ENCODE data around the gene GSE1. TPM values are rescaled to one million over a fixed set of nuclear protein-coding genes. Genes with fewer than 3 reads are reported as not detected.

The GSE1 gene
- total and polyA plus RNA-seq, 9 donors, result 32.9 to 212 (median 91.4) TPM

GRCh38 chr16:85634747-85635544, 21.8 kb downstream of the GSE1 start:
- no peaks in the 10 kb centered on the region for H3K27me3 ChIP-seq
- intact Hi-C loops (cut with DNase I), result no loop called here
- no peak for TF ChIP-seq CTCF (IDR thresholded peaks at IDR 0.05)
- no peak for TF ChIP-seq POLR2A (IDR thresholded peaks at IDR 0.05)
- no peak for TF ChIP-seq EP300 (IDR thresholded peaks at IDR 0.05)
- no peak overlapping the region for H3K4me3 ChIP-seq
- H3K9me3 ChIP-seq, result no peaks in the 10 kb centered on the region
- no peaks in the 10 kb centered on the region for H3K36me3 ChIP-seq
- no peak for DNase-seq
- H3K27ac ChIP-seq, result no peak overlapping the region
- H3K4me1 ChIP-seq (ENCODE audit: insufficient read depth), result peaks cover 8% of the 10 kb centered on the region
- 85 to 88% (median 86%) methylated on average over 21 to 24 of the region's 24 CpGs for WGBS, 3 donors

GRCh38 chr16:85635545-85636140, 22.5 kb downstream of the GSE1 start:
- Histone ChIP-seq H3K9me3 (no peaks in the 10 kb centered on the region), H3K4me1 (ENCODE audit: insufficient read depth) (peaks cover 8% of the 10 kb centered on the region), H3K4me3 (no peak overlapping the region), H3K27ac (no peak overlapping the region), H3K36me3 (no peaks in the 10 kb centered on the region), H3K27me3 (no peaks in the 10 kb centered on the region)
- WGBS, 3 donors, result 84 to 88% (median 85%) methylated on average over 17 to 26 of the region's 26 CpGs
- no peak for DNase-seq
- intact Hi-C loops (cut with DNase I), result no loop called here
- TF ChIP-seq EP300 (IDR thresholded peaks at IDR 0.05) (no peak), CTCF (IDR thresholded peaks at IDR 0.05) (no peak), POLR2A (IDR thresholded peaks at IDR 0.05) (no peak)

GRCh38 chr16:85636234-85636812, 23.2 kb downstream of the GSE1 start:
- Histone ChIP-seq H3K27me3 (no peaks in the 10 kb centered on the region), H3K4me1 (ENCODE audit: insufficient read depth) (peaks cover 6% of the 10 kb centered on the region), H3K36me3 (no peaks in the 10 kb centered on the region), H3K4me3 (no peak overlapping the region), H3K9me3 (no peaks in the 10 kb centered on the region), H3K27ac (no peak overlapping the region)
- intact Hi-C loops (cut with DNase I), result no loop called here
- WGBS, 3 donors, result 87 to 92% (median 90%) methylated on average over 26 to 27 of the region's 27 CpGs
- TF ChIP-seq POLR2A (IDR thresholded peaks at IDR 0.05) (no peak), EP300 (IDR thresholded peaks at IDR 0.05) (no peak), CTCF (IDR thresholded peaks at IDR 0.05) (no peak)
- DNase-seq, result no peak

- Histone ChIP-seq H3K36me3 (no peaks in the 10 kb centered on the region), H3K27me3 (no peaks in the 10 kb centered on the region), H3K9me3 (no peaks in the 10 kb centered on the region), H3K27ac (no peak overlapping the region), H3K4me3 (no peak overlapping the region), H3K4me1 (ENCODE audit: insufficient read depth) (peaks cover 4% of the 10 kb centered on the region)
- intact Hi-C loops (cut with DNase I), result no loop called here
- TF ChIP-seq POLR2A (IDR thresholded peaks at IDR 0.05) (no peak), CTCF (IDR thresholded peaks at IDR 0.05) (no peak), EP300 (IDR thresholded peaks at IDR 0.05) (no peak)
- DNase-seq, result no peak
- 89 to 94% (median 93%) methylated on average over 36 of the region's 36 CpGs for WGBS, 3 donors
Measured at GRCh38 chr16:85637061-85637807, 24.1 kb downstream of the GSE1 start.
